Tibial artery (tissue), 4 donors: ENCODE data around the gene TSPAN4.

ENCODE experiments used
- DNase-seq, 2 donors: peaks; one replicate each; pipeline ENCODE4 v3.0.0-alpha.2; 2019
- H3K27ac ChIP-seq, 2 donors: fragments of 200-600 bp; sonication (generic) in 1 of 2; 1 replicate in 1 of 2; 2 replicates in 1 of 2; pipeline ENCODE4 v1.5.1; 2018 to 2019; ENCODE audit warnings: mild to moderate bottlenecking in 1 of 2
- H3K27me3 ChIP-seq, 2 donors: fragments of 200-600 bp; sonication (generic) in 1 of 2; one replicate each; pipeline versions ENCODE4 v1.5.1 to v1.6.0; 2016 to 2019
- H3K36me3 ChIP-seq, 3 donors: fragments of 200-600 bp; sonication (generic) in 2 of 3; one replicate each; pipeline ENCODE4 v1.5.1; 2016 to 2019; ENCODE audit warnings: mild to moderate bottlenecking in 2 of 3
- H3K4me1 ChIP-seq, 4 donors: fragments of 200-600 bp; sonication (generic) in 2 of 4; 1 replicate in 3 of 4; 2 replicates in 1 of 4; pipeline ENCODE4 v1.5.1; 2016 to 2019
- H3K4me3 ChIP-seq, 2 donors: fragments of 200-600 bp; sonication (generic) in 1 of 2; 1 replicate in 1 of 2; 2 replicates in 1 of 2; pipeline ENCODE4 v1.5.1; 2018 to 2019; ENCODE audit warnings: mild to moderate bottlenecking in 2 of 2
- H3K9me3 ChIP-seq, 3 donors: fragments of 200-600 bp; sonication (generic) in 1 of 3; one replicate each; pipeline ENCODE4 v1.5.1; 2016 to 2019
- intact Hi-C: fragments of 100-400 bp; cut with DNase I; formaldehyde crosslinking; loops from one replicate; pipeline ENCODE4 v1.15.0; 2023; ENCODE audit warnings: low total_unique reads
- TF ChIP-seq, protein P1 (sequence below), 2 experiments: fragments of 200-600 bp in 1 of 2; fragments of 450-650 bp in 1 of 2; IDR thresholded peaks; one replicate each; pipeline ENCODE4 v1.5.1; 2017 to 2019; ENCODE audit warnings: antibody characterized with exemption in 2 of 2, mild to moderate bottlenecking in 1 of 2, moderate library complexity in 1 of 2

TSPAN4 gene

DNA sequence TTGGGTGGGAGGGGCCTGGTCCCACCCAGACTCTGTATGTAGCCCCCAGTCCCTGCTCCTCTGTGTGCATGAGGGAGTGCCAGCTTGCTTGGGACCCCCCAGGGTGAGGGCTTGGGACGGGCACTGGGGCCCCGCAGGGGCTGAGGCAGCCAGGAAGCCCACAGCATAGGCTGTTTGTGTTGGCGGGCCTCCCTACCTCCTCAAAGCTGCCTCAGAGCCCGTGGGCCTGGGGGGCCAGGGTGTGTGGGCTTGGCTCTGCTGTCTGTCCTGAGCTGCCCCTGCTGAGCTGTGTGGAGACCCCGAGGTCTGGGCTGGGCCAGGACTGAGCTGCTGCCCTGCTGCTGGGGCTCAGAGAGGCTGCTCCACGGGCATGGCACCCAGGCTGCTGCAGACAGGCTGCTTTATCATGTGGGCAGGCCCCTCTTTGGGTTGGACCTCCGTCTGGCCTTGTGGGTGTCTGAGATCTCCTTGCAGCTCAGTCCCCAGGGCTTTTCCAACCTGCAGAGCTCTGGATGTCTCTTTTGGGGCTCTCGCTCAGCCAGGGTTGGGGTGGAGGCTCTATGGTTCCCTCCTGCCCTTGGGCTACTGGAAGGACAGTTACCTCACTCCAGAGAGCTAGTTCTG, 3.3 kb downstream of the TSPAN4 start:
- Histone ChIP-seq H3K27me3 (peaks cover 0 to 25% of the 10 kb centered on the region in 2 donors), H3K4me1 (peaks cover 4 to 81% (median 74%) of the 10 kb centered on the region in 4 donors), H3K4me3 (no peak overlapping the region), H3K9me3 (no peaks in the 10 kb centered on the region), H3K27ac (peak overlapping the region; percentile 88 to 95), H3K36me3 (no peaks in the 10 kb centered on the region)
- TF ChIP-seq, protein P1, sequence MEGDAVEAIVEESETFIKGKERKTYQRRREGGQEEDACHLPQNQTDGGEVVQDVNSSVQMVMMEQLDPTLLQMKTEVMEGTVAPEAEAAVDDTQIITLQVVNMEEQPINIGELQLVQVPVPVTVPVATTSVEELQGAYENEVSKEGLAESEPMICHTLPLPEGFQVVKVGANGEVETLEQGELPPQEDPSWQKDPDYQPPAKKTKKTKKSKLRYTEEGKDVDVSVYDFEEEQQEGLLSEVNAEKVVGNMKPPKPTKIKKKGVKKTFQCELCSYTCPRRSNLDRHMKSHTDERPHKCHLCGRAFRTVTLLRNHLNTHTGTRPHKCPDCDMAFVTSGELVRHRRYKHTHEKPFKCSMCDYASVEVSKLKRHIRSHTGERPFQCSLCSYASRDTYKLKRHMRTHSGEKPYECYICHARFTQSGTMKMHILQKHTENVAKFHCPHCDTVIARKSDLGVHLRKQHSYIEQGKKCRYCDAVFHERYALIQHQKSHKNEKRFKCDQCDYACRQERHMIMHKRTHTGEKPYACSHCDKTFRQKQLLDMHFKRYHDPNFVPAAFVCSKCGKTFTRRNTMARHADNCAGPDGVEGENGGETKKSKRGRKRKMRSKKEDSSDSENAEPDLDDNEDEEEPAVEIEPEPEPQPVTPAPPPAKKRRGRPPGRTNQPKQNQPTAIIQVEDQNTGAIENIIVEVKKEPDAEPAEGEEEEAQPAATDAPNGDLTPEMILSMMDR (IDR thresholded peaks at IDR 0.05): no peak
- intact Hi-C loops: no loop called here
- no peak for DNase-seq

DNA sequence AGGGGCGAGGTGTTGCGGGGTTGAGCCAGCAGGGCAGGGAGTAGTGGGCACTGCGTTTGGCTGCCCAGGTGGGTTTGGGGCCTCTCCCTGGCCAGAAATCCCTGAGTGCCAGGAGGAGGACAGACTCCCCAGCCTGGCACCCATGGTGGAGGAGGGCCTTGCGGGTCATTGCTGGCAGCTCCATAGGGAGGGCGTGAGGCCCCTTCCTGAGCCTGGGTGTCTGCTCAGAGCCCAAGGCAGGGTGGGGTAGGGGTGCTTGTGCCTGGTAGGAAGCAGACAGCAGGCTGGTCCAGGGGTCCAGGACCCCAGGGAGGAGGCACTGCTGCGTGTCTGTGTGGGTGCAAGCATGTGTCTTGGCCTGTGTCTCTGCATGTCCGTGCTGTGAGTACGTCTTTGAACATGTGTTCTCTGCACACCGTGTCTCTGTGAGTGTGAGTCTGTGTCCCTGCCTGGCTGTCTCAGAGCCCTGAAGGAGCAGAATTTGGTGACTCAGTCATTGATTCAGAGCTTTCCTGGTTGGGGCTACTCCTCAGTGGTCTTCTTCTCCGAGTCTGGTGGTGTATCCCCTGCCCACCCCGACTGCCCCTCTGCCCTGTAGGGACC, 3.9 kb downstream of the TSPAN4 start:
- TF ChIP-seq, protein P1 (IDR thresholded peaks at IDR 0.05): no peak
- Histone ChIP-seq H3K27ac (peak overlapping the region; percentile 88 to 95), H3K36me3 (no peaks in the 10 kb centered on the region), H3K27me3 (peaks cover 0 to 25% of the 10 kb centered on the region in 2 donors), H3K4me1 (peaks cover 4 to 78% (median 70%) of the 10 kb centered on the region in 4 donors), H3K9me3 (no peaks in the 10 kb centered on the region), H3K4me3 (no peak overlapping the region)
- intact Hi-C loops: no loop called here
- no peak for DNase-seq

DNA sequence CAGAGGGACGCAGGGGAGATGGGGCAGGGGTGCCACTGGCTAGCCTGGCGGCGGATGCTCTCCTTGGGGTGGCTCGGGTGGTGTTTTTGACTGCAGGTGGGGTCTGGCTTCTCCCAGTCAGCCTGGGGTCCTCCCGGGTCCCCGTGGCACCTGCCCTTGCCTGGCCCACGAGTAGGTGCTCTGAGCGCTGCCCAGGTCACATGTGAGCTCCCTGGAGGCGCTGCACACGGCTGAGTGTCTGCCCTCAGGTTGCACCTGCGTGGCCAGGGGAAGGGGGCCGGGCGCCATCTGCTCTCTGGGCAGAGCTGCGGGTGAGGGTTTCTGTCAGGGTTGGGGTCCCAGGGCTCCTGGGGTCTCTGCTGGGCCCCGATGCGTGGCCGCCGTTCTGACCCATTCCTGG, 5.2 kb downstream of the TSPAN4 start:
- intact Hi-C loops: no loop called here
- no peak overlapping the region for H3K4me3 ChIP-seq
- no peak overlapping the region for H3K27ac ChIP-seq
- H3K9me3 ChIP-seq: no peaks in the 10 kb centered on the region
- H3K27me3 ChIP-seq: peaks cover 0 to 25% of the 10 kb centered on the region in 2 donors
- peaks cover 4 to 74% (median 68%) of the 10 kb centered on the region in 4 donors for H3K4me1 ChIP-seq
- no peak for DNase-seq
- TF ChIP-seq, protein P1 (IDR thresholded peaks at IDR 0.05): no peak
- H3K36me3 ChIP-seq: no peaks in the 10 kb centered on the region

DNA sequence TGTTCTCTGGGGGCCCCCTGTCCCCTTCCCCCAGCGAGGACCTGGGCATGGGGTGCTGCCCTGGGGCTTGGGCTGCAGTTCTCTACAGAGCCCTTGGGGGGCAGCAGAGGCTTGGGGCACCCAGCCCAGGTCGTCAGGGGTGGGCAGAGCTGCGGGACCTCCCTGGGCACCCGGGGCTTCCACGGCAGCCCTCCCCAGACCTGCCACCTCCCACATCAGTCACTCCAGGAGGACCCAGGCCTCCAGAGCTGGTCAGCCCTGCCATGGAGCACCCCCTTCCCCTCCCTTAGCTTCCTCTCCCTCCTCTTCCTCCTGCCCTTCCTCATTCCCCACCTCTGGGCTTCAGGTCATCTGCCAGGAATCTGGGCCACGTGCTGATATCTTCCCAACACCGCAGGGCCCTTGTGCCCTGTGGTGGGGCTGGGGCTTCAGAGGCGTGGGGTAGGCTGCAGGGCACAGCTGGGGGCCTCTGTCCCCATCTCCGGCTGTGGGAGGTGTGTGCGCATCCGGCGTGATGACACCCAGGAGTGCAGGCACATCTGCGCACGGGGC, 5.8 kb downstream of the TSPAN4 start:
- no peak overlapping the region for H3K4me3 ChIP-seq
- no peak for DNase-seq
- peaks cover 0 to 5% (median 0%) of the 10 kb centered on the region in 3 donors for H3K36me3 ChIP-seq
- H3K27me3 ChIP-seq: peaks cover 0 to 25% of the 10 kb centered on the region in 2 donors
- TF ChIP-seq, protein P1 (IDR thresholded peaks at IDR 0.05): peak; percentile 74 to 96
- peaks cover 4 to 68% (median 64%) of the 10 kb centered on the region in 4 donors for H3K4me1 ChIP-seq
- intact Hi-C loops: no loop called here
- no peaks in the 10 kb centered on the region for H3K9me3 ChIP-seq
- no peak overlapping the region for H3K27ac ChIP-seq

DNA sequence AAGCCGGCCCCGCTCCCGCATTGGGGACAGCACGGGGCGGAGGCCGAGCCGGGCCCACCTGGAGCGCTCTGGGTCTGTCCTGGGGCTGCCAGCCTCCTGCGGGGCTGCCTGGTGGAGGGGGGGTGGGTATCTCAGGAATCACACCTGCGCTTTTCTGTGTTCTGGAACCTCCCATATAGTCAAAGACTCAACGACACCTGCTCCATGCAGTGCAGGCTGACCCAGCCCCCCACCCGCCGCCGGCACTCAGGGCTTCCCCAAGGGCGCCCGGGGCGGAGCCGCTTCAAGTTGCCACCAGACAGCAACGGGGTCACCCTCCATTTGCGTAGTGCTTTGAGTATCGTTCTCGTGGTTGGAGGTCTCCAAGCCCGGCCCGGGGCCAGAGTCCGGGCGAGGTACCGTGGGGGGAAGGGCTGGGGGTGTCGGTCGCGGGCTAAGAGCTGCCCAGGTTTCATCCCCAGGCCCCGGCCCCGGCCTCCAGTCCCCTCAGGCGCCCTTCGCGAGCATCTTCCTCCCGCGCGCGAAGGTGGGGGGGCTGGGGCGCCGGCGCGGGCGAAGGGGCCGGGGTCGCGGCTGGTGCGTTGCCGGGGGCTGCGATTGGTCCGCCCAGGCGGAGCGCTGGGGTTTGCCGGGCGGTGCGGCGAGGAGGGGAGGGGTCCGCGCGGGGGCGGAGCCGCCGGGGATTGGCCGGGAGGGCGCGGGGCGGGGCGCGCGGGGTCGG, 6.6 kb downstream of the TSPAN4 start:
- DNase-seq: no peak

More for the DNA sequence above, 6.6 kb downstream of the TSPAN4 start:
- no peak overlapping the region for H3K27ac ChIP-seq
- H3K4me1 ChIP-seq: peaks cover 4 to 60% (median 57%) of the 10 kb centered on the region in 4 donors
- H3K36me3 ChIP-seq: peaks cover 0 to 13% (median 0%) of the 10 kb centered on the region in 3 donors
- peaks cover 0 to 25% of the 10 kb centered on the region in 2 donors for H3K27me3 ChIP-seq
- peak overlapping the region; percentile 38 to 46 for H3K4me3 ChIP-seq
- intact Hi-C loops: no loop called here
- H3K9me3 ChIP-seq: no peaks in the 10 kb centered on the region
- TF ChIP-seq, protein P1 (IDR thresholded peaks at IDR 0.05): no peak
